ENCODE measurements around the gene CHURC1.

GRCh38 chr14:64951724-64952123, 37.5 kb downstream of the CHURC1 start:
- TF ChIP-seq EZH2phosphoT487 (IDR thresholded peaks at IDR 0.05; ENCODE audit: unreplicated experiment), result no peak
- TF ChIP-seq, protein P1, sequence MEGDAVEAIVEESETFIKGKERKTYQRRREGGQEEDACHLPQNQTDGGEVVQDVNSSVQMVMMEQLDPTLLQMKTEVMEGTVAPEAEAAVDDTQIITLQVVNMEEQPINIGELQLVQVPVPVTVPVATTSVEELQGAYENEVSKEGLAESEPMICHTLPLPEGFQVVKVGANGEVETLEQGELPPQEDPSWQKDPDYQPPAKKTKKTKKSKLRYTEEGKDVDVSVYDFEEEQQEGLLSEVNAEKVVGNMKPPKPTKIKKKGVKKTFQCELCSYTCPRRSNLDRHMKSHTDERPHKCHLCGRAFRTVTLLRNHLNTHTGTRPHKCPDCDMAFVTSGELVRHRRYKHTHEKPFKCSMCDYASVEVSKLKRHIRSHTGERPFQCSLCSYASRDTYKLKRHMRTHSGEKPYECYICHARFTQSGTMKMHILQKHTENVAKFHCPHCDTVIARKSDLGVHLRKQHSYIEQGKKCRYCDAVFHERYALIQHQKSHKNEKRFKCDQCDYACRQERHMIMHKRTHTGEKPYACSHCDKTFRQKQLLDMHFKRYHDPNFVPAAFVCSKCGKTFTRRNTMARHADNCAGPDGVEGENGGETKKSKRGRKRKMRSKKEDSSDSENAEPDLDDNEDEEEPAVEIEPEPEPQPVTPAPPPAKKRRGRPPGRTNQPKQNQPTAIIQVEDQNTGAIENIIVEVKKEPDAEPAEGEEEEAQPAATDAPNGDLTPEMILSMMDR (conservative IDR thresholded peaks at IDR 0.05; ENCODE audit: low read depth in 2 of 2), result no peak
- no peak for TF ChIP-seq POLR2AphosphoS5 (IDR thresholded peaks at IDR 0.05; ENCODE audit: low read depth)
- no peak for TF ChIP-seq EZH2 (IDR thresholded peaks at IDR 0.05; ENCODE audit: low read depth, unreplicated experiment)
- TF ChIP-seq, protein P2, sequence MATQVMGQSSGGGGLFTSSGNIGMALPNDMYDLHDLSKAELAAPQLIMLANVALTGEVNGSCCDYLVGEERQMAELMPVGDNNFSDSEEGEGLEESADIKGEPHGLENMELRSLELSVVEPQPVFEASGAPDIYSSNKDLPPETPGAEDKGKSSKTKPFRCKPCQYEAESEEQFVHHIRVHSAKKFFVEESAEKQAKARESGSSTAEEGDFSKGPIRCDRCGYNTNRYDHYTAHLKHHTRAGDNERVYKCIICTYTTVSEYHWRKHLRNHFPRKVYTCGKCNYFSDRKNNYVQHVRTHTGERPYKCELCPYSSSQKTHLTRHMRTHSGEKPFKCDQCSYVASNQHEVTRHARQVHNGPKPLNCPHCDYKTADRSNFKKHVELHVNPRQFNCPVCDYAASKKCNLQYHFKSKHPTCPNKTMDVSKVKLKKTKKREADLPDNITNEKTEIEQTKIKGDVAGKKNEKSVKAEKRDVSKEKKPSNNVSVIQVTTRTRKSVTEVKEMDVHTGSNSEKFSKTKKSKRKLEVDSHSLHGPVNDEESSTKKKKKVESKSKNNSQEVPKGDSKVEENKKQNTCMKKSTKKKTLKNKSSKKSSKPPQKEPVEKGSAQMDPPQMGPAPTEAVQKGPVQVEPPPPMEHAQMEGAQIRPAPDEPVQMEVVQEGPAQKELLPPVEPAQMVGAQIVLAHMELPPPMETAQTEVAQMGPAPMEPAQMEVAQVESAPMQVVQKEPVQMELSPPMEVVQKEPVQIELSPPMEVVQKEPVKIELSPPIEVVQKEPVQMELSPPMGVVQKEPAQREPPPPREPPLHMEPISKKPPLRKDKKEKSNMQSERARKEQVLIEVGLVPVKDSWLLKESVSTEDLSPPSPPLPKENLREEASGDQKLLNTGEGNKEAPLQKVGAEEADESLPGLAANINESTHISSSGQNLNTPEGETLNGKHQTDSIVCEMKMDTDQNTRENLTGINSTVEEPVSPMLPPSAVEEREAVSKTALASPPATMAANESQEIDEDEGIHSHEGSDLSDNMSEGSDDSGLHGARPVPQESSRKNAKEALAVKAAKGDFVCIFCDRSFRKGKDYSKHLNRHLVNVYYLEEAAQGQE (IDR thresholded peaks at IDR 0.05; ENCODE audit: unreplicated experiment), result no peak
- no peak for TF ChIP-seq CREB1 (CRISPR knock-in tag; IDR thresholded peaks at IDR 0.05; ENCODE audit: low read depth)
- no peak for TF ChIP-seq JUNB (IDR thresholded peaks at IDR 0.05; ENCODE audit: unreplicated experiment)
- no peak for TF ChIP-seq STAT1 (IDR thresholded peaks at IDR 0.05; ENCODE audit: unreplicated experiment)
- TF ChIP-seq, protein P3, sequence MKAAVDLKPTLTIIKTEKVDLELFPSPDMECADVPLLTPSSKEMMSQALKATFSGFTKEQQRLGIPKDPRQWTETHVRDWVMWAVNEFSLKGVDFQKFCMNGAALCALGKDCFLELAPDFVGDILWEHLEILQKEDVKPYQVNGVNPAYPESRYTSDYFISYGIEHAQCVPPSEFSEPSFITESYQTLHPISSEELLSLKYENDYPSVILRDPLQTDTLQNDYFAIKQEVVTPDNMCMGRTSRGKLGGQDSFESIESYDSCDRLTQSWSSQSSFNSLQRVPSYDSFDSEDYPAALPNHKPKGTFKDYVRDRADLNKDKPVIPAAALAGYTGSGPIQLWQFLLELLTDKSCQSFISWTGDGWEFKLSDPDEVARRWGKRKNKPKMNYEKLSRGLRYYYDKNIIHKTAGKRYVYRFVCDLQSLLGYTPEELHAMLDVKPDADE (IDR thresholded peaks at IDR 0.05), result no peak
- no peak for TF ChIP-seq ZNF331 (CRISPR knock-in tag; IDR thresholded peaks at IDR 0.05; ENCODE audit: low read depth)
- TF ChIP-seq NANOG (IDR thresholded peaks at IDR 0.05; ENCODE audit: borderline replicate concordance), result no peak
- TF ChIP-seq, protein P4, sequence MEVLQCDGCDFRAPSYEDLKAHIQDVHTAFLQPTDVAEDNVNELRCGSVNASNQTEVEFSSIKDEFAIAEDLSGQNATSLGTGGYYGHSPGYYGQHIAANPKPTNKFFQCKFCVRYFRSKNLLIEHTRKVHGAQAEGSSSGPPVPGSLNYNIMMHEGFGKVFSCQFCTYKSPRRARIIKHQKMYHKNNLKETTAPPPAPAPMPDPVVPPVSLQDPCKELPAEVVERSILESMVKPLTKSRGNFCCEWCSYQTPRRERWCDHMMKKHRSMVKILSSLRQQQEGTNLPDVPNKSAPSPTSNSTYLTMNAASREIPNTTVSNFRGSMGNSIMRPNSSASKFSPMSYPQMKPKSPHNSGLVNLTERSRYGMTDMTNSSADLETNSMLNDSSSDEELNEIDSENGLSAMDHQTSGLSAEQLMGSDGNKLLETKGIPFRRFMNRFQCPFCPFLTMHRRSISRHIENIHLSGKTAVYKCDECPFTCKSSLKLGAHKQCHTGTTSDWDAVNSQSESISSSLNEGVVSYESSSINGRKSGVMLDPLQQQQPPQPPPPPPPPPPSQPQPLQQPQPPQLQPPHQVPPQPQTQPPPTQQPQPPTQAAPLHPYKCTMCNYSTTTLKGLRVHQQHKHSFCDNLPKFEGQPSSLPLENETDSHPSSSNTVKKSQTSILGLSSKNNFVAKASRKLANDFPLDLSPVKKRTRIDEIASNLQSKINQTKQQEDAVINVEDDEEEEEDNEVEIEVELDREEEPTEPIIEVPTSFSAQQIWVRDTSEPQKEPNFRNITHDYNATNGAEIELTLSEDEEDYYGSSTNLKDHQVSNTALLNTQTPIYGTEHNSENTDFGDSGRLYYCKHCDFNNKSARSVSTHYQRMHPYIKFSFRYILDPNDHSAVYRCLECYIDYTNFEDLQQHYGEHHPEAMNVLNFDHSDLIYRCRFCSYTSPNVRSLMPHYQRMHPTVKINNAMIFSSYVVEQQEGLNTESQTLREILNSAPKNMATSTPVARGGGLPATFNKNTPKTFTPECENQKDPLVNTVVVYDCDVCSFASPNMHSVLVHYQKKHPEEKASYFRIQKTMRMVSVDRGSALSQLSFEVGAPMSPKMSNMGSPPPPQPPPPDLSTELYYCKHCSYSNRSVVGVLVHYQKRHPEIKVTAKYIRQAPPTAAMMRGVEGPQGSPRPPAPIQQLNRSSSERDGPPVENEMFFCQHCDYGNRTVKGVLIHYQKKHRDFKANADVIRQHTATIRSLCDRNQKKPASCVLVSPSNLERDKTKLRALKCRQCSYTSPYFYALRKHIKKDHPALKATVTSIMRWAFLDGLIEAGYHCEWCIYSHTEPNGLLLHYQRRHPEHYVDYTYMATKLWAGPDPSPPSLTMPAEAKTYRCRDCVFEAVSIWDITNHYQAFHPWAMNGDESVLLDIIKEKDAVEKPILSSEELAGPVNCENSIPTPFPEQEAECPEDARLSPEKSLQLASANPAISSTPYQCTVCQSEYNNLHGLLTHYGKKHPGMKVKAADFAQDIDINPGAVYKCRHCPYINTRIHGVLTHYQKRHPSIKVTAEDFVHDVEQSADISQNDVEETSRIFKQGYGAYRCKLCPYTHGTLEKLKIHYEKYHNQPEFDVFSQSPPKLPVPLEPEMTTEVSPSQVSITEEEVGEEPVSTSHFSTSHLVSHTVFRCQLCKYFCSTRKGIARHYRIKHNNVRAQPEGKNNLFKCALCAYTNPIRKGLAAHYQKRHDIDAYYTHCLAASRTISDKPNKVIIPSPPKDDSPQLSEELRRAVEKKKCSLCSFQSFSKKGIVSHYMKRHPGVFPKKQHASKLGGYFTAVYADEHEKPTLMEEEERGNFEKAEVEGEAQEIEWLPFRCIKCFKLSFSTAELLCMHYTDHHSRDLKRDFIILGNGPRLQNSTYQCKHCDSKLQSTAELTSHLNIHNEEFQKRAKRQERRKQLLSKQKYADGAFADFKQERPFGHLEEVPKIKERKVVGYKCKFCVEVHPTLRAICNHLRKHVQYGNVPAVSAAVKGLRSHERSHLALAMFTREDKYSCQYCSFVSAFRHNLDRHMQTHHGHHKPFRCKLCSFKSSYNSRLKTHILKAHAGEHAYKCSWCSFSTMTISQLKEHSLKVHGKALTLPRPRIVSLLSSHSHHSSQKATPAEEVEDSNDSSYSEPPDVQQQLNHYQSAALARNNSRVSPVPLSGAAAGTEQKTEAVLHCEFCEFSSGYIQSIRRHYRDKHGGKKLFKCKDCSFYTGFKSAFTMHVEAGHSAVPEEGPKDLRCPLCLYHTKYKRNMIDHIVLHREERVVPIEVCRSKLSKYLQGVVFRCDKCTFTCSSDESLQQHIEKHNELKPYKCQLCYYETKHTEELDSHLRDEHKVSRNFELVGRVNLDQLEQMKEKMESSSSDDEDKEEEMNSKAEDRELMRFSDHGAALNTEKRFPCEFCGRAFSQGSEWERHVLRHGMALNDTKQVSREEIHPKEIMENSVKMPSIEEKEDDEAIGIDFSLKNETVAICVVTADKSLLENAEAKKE (CRISPR knock-in tag; IDR thresholded peaks at IDR 0.05), result no peak
- TF ChIP-seq ZNF114 (CRISPR knock-in tag; IDR thresholded peaks at IDR 0.05), result no peak
